Activated T-cell treated with anti-CD3 and anti-CD28 coated beads, Interleukin-2, amount 50 U/mL, for 4 hours (primary cell): ENCODE results near the gene PLEKHA3. TPM values are rescaled to one million over a fixed set of nuclear protein-coding genes. Genes with fewer than 3 reads are reported as not detected.
"Not testable (repeated sequence)": the region's sequence is repeated elsewhere in the genome, so short reads cannot be mapped to it uniquely, and the experiment has no call there.

Source experiments
- ATAC-seq, 2 donors: fragments of 200-7000 bp; cut with Tn5 transposase; one replicate each; pipeline ENCODE4 v1.10.0; 2021
- DNase-seq: peaks from one replicate; pipeline ENCODE4 v3.0.0-alpha.2; 2020
- H3K27me3 Mint-ChIP-seq: one replicate; pipeline ENCODE4 v1.8.0; 2021; ENCODE audit warnings: low read depth, mixed read lengths
- H3K36me3 Mint-ChIP-seq: one replicate; pipeline ENCODE4 v1.8.0; 2022; ENCODE audit warnings: mixed read lengths; ENCODE audit not compliant: insufficient read depth
- H3K4me1 Mint-ChIP-seq: one replicate; pipeline ENCODE4 v1.8.0; 2021; ENCODE audit warnings: low read depth, mixed read lengths
- H3K4me3 Mint-ChIP-seq: one replicate; pipeline ENCODE4 v1.8.0; 2021; ENCODE audit warnings: mild to moderate bottlenecking, moderate library complexity, mixed read lengths
- H3K9me3 Mint-ChIP-seq: one replicate; pipeline ENCODE4 v1.8.0; 2021; ENCODE audit warnings: mixed read lengths
- total RNA-seq, 3 donors: library from RNA; stranded (reverse); gene quantifications; one replicate each; pipeline ENCODE4 v1.2.1, GENCODE V29; 2021

The PLEKHA3 gene
- total RNA-seq, result 10 to 100 TPM; 24.8 to 28.1 (median 26.6) TPM

DNA sequence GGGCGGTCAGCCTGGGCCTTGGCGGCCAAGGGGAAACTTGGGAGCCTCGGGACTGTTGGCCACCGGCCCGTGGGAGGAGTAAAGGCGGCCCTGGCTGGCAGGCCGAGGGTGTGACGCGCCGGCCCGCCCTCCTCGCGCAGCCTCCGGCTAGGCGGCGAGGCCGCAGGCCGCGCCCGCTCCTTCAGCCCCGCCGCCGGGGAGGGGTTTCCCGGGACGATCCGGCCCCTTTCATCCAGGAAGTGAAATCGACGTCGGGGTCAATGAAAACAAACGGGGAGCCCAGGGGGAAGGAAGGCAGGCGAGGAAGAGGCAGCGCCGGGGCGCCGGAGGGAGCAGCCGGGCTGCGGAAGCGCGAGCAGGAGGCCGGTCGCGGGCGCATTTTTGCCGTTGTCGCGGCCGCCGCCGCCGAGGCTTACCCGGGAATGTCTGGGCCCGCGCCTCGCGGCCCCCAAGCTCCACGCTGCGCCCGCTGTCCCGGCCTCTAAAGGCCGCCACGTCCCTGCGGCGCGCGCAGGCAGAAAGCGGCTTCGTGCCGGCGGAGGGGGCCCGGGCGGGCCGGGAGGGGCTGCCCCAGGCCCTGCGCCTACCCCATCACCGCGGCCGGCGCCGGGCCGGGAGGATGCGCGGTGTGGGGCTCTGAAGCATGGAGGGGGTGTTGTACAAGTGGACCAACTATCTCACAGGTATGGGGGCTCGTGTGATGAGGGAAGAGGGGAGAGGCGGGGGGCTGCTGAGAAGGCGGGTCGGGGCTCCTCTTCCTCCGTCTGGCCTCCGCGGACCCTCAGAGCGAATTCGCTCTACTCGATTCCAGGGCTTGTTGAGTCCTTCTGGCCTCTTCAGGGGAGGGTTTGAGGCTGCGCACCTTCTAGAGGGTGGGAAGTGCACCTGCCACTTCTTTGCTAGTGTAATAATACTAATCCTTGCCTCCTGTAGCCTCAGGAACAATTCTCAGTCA, at the start of gene PLEKHA3:
Gene PLEKHA3, plus strand, starts transcription at position 231 of the 955 bp plus-strand sequence. Its CDS starts 413 bp downstream, at position 644.
- Mint-ChIP-seq H3K4me3 (peak within 1 kb of the TSS; percentile 97), H3K36me3 (peaks cover 6% of the 10 kb centered on the region), H3K4me1 (peaks cover 45% of the 10 kb centered on the region), H3K9me3 (no peaks in the 10 kb centered on the region), H3K27me3 (no peaks in the 10 kb centered on the region)
- ATAC-seq, result peak; percentile 72 to 82
- DNase-seq, result peak; percentile 66

DNA sequence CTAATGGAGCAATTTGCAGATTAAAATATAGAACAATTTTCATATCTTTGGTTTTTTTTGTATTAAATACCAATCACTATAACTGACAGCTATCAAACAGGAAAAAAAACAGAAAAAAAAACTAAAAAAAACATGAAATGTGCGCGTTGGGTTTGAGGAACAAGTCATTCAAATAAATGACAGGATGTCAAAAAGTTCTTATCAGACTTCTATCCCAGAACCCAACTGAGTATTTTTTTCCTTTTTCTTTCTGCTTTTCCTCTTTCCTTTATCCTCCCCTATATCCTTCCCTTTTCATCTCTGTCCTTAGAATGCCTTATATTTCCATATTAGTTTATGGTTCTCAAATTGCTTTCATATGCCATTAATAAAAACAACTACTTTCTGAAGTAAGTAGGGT, 43.6 kb upstream of the PLEKHA3 start:
- ATAC-seq (no peak), DNase-seq (no peak)
- H3K9me3 Mint-ChIP-seq, result no peaks in the 10 kb centered on the region
- peaks cover 43% of the 10 kb centered on the region for H3K36me3 Mint-ChIP-seq
- H3K27me3 Mint-ChIP-seq, result no peaks in the 10 kb centered on the region
- no peak overlapping the region for H3K4me3 Mint-ChIP-seq
- no peaks in the 10 kb centered on the region for H3K4me1 Mint-ChIP-seq

DNA sequence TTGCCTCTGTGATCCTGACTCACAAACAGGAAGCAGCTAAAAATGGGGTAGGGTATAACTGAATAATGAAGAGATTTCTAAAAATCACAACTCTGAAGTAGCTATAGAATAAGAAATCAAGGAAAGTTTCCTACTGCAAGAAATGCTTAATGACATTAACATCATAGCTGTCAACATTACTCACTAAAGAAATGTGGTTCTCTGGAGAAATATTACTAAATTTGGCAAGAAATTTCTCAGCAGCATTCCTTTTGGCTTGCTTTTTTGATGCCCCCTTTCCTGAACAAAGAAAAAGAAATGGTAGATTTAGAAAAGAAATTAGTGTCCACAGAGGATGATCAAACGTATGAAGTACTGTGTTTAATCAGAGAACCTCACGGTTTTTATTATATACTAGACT, 38.8 kb upstream of the PLEKHA3 start:
- no peaks in the 10 kb centered on the region for H3K27me3 Mint-ChIP-seq
- ATAC-seq (no peak), DNase-seq (no peak)
- H3K9me3 Mint-ChIP-seq, result no peaks in the 10 kb centered on the region
- H3K36me3 Mint-ChIP-seq, result peaks cover 42% of the 10 kb centered on the region
- no peak overlapping the region for H3K4me3 Mint-ChIP-seq
- no peaks in the 10 kb centered on the region for H3K4me1 Mint-ChIP-seq

- peak overlapping the region; percentile 88 for H3K4me3 Mint-ChIP-seq
- peaks cover 21% of the 10 kb centered on the region for H3K36me3 Mint-ChIP-seq
- no peaks in the 10 kb centered on the region for H3K27me3 Mint-ChIP-seq
- DNase-seq (no peak), ATAC-seq (no peak)
- no peaks in the 10 kb centered on the region for H3K9me3 Mint-ChIP-seq
- H3K4me1 Mint-ChIP-seq, result peaks cover 30% of the 10 kb centered on the region
These were observed 31.1 kb upstream of the PLEKHA3 start for GRCh38 chr2:178448968-178449661.

DNA sequence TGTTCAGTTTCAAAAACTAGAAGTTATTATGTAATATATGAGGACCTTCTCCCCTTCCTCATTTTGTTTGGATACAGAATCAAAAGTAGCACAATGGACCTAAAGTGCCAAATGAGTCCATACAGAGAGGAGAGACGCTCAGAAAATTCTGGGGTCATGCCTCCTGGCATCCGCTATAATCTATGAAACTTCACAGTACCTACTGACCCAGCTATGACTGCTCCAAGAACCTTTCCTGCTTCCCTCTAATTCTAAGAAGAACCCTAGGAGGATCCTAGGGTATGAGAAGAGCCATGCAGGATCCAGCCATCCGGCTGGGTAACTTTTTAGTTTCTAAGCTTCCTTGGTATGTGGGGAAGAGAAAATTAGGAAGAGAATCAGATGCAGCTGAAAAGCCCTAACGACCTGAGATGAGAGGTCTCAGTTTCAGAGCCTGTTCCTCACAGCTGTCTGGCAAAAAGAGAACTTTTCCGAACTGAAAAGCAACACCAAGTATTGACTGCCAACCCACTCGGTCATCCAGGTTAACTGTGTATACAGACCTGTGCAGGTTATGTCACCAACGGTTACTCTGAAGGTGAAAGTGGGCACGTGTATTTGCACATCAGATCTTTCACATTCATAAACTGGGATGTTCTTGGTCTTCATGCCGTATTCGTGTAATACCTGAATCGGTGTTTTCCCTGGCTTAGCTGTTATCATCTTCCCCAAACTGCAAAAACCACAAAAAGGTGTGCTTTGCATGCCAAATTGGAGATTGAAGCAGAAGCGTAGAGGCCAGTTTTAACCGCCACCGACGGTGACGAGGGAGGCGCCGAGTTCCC, 30.3 kb upstream of the PLEKHA3 start:
- H3K9me3 Mint-ChIP-seq, result no peaks in the 10 kb centered on the region
- H3K27me3 Mint-ChIP-seq, result no peaks in the 10 kb centered on the region
- peaks cover 30% of the 10 kb centered on the region for H3K4me1 Mint-ChIP-seq
- H3K36me3 Mint-ChIP-seq, result peaks cover 16% of the 10 kb centered on the region
- DNase-seq, result no peak
- peak overlapping the region; percentile 88 for H3K4me3 Mint-ChIP-seq
- ATAC-seq, result no peak

- DNase-seq, result no peak
- Mint-ChIP-seq H3K9me3 (no peaks in the 10 kb centered on the region), H3K36me3 (peaks cover 12% of the 10 kb centered on the region), H3K4me3 (peak overlapping the region; percentile 88), H3K27me3 (no peaks in the 10 kb centered on the region), H3K4me1 (peaks cover 30% of the 10 kb centered on the region)
- ATAC-seq, result peak; percentile 56 to 57
These were observed 29.8 kb upstream of the PLEKHA3 start for GRCh38 chr2:178450524-178450773.

DNA sequence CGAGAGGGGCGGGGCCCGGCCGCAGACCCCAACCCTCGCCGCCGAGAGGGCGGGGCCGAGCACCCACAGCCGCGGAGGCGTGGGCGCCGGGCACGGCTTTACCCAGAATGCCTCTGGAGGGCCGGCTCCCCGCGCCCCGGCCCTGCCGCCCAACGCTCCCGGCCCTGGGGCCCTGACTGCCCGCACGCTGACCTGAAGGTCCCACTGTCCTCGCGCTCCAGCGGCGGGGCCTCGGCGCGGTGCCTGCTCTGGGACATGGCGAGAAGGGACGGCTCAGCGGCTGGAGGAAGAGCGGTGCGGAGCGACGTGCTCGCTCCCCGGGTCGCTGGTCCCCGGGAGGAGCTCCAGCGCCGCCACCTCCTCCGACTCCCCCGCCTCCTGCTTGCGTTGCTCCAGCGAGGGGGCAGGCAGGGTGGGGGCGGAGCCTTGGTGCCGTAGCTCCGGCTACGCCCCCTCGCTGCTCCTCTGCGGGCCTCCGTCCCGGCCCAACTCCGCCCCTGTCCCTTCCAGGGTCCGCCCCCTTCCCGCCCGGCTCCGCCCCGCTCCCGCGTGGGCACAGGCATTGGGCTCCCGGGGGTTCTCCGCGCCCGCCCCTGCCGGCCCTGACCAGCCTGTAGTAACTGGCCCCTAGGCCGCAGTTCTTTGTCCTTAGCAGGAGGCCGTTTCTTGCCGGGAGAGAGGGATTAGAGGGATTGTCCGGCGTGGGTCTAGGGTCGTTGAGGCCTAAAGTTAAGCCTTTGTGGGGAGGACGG, 29.3 kb upstream of the PLEKHA3 start, which contains the start of the genes PJVK and PRKRA:
Gene PJVK, plus strand, starts transcription at position 605 of the 752 bp plus-strand sequence. CDS start 2,032 bp downstream, outside the sequence.
Gene PRKRA, minus strand, starts transcription at position 402 of the 752 bp plus-strand sequence. Its CDS starts 145 bp downstream, at position 257.
- Mint-ChIP-seq H3K27me3 (no peaks in the 10 kb centered on the region), H3K9me3 (no peaks in the 10 kb centered on the region), H3K36me3 (peaks cover 12% of the 10 kb centered on the region), H3K4me1 (peaks cover 30% of the 10 kb centered on the region), H3K4me3 (peak within 1 kb of the TSS; percentile 89)
- DNase-seq (peak; percentile 96), ATAC-seq (peak; percentile 89 to 91)

GRCh38 chr2:178452334-178452733, 27.9 kb upstream of the PLEKHA3 start:
- Mint-ChIP-seq H3K4me1 (peaks cover 30% of the 10 kb centered on the region), H3K4me3 (peak overlapping the region; percentile 9), H3K9me3 (no peaks in the 10 kb centered on the region), H3K36me3 (peaks cover 12% of the 10 kb centered on the region), H3K27me3 (no peaks in the 10 kb centered on the region)
- DNase-seq (no peak), ATAC-seq (no peak)

DNA sequence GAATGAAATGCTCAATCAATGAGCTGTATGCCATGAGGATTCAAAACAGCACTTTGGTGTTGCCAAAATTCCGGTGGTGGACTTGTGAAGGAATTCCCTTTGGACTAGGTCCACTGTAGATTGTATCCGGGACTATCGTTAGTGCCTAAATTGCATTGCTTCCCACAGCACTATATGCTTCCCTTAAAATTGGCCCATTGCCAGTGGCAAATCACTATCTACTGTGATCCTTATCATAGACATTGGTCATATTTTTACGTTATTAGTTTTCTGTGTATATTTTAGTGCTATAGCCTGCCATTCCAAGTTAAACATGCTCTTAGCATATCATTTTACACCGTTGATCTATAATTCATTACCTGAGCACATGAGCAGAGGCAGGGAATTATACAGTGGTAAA, 27.4 kb upstream of the PLEKHA3 start:
- ATAC-seq, result no peak
- Mint-ChIP-seq H3K36me3 (peaks cover 11% of the 10 kb centered on the region), H3K27me3 (no peaks in the 10 kb centered on the region), H3K4me1 (peaks cover 29% of the 10 kb centered on the region), H3K9me3 (no peaks in the 10 kb centered on the region), H3K4me3 (no peak overlapping the region)
- DNase-seq, result no peak

GRCh38 chr2:178455947-178456346, 24.3 kb upstream of the PLEKHA3 start:
- Mint-ChIP-seq H3K4me1 (peaks cover 5% of the 10 kb centered on the region), H3K4me3 (no peak overlapping the region), H3K27me3 (no peaks in the 10 kb centered on the region), H3K9me3 (no peaks in the 10 kb centered on the region), H3K36me3 (no peaks in the 10 kb centered on the region)
- no peak for DNase-seq
- ATAC-seq, result no peak

GRCh38 chr2:178457390-178457886, 22.8 kb upstream of the PLEKHA3 start:
- H3K4me3 Mint-ChIP-seq, result no peak overlapping the region
- ATAC-seq (no peak), DNase-seq (no peak)
- H3K36me3 Mint-ChIP-seq, result no peaks in the 10 kb centered on the region
- H3K4me1 Mint-ChIP-seq, result no peaks in the 10 kb centered on the region
- H3K9me3 Mint-ChIP-seq, result no peaks in the 10 kb centered on the region
- no peaks in the 10 kb centered on the region for H3K27me3 Mint-ChIP-seq

DNA sequence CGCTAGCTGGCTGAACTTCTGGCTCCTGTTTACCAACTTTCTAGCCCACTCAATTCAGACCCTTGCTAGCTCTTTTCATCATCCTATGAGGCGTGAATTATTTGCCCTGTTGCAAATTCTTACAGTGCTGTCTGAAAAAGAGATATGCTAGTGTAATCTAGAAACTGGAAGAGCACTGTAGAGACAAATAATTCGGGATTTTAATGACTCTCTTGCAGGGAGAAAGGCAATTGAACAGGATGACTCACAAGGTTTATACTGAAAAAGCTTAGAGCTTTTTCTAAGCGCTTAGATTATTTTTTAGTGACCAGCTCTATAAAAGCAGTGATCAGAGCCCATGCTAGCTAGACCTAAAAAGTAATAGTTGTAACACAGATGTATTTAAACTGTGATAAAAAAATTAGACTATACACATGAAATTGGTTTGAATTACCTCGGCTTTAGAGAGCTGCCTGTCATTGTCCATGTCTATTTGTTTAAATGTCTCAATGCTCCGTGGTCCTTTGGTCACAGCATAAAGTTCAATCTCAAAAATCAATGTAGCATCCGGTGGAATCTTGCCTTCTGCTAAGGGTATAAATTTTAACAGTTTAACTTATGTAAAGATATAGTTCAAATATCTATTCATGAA, 10.9 kb upstream of the PLEKHA3 start:
- ATAC-seq, result no peak
- H3K4me3 Mint-ChIP-seq, result no peak overlapping the region
- H3K4me1 Mint-ChIP-seq, result no peaks in the 10 kb centered on the region
- no peak for DNase-seq
- H3K9me3 Mint-ChIP-seq, result no peaks in the 10 kb centered on the region
- H3K27me3 Mint-ChIP-seq, result no peaks in the 10 kb centered on the region
- H3K36me3 Mint-ChIP-seq, result peaks cover 3% of the 10 kb centered on the region

- H3K9me3 Mint-ChIP-seq, H3K36me3 Mint-ChIP-seq, DNase-seq, H3K4me3 Mint-ChIP-seq, ATAC-seq, H3K27me3 Mint-ChIP-seq, H3K4me1 Mint-ChIP-seq: not testable (repeated sequence)
These were observed 8.9 kb upstream of the PLEKHA3 start for GRCh38 chr2:178471313-178471712.
